Pancreas (tissue), 10 donors: ENCODE measurements around the gene NEDD8. TPM values are rescaled to one million over a fixed set of nuclear protein-coding genes. Genes with fewer than 3 reads are reported as not detected.

Experiments
- ATAC-seq, 4 donors: fragments of 200-7000 bp; cut with Tn5 transposase; one replicate each; pipeline versions ENCODE4 v1.8.0 to v1.9.1; 2020; ENCODE audit warnings: mild to moderate bottlenecking in 4 of 4, moderate library complexity in 4 of 4
- DNase-seq, 6 donors: peaks; one replicate each; pipeline ENCODE4 v3.0.0-alpha.2; 2020
- FAIRE-seq: peaks from 2 replicates; lab custom pipeline; 2012; peaks lifted over from hg19 to GRCh38; lab: Jason Lieb, UNC
- H3K27ac ChIP-seq, 4 donors: fragments of 200-600 bp; sonication (generic); 1 replicate in 3 of 4; 2 replicates in 1 of 4; pipeline versions ENCODE4 v1.5.0 to v1.8.0; 2020
- H3K27me3 ChIP-seq, 4 donors: fragments of 200-600 bp; one replicate each; pipeline ENCODE4 v1.8.0; 2021
- H3K36me3 ChIP-seq, 3 donors: fragments of 200-600 bp; sonication (generic) in 1 of 3; one replicate each; pipeline versions ENCODE4 v1.5.0 to v1.8.0; 2020 to 2021
- H3K4me1 ChIP-seq, 3 donors: fragments of 200-600 bp; one replicate each; pipeline ENCODE4 v1.8.0; 2021
- H3K4me3 ChIP-seq, 4 donors: fragments of 200-600 bp; sonication (generic) in 2 of 4; one replicate each; pipeline versions ENCODE4 v1.5.0 to v1.8.0; 2020 to 2021
- H3K9me3 ChIP-seq, 4 donors: fragments of 200-600 bp; one replicate each; pipeline ENCODE4 v1.8.0; 2021
- CTCF ChIP-seq, 4 donors: fragments of 200-600 bp; sonication (generic) in 3 of 4; IDR thresholded peaks; one replicate each; pipeline versions ENCODE4 v1.5.0 to v1.8.0; 2021; ENCODE audit warnings: antibody characterized with exemption in 4 of 4
- WGBS, 2 donors: extraction: QIAGEN DNeasy Blood & Tissue Kit; methylation state at CpG; one replicate each; pipeline ENCODE4 v1.1.7; 2013; 5-methylcytosine and 5-hydroxymethylcytosine counted together
- intact Hi-C, 3 donors: fragments of 100-400 bp; cut with DNase I; formaldehyde crosslinking; loops; one replicate each; pipeline versions ENCODE4 v1.11.1 to v1.14.2; 2022
- polyA plus RNA-seq, 2 donors: library from polyadenylated mRNA; stranded (reverse); fragments of 200-250 nt; gene quantifications; one replicate each; pipeline ENCODE4 v1.2.3, GENCODE V29; 2013
- total RNA-seq, 6 donors: library from RNA; stranded (reverse); fragmentation: NEBNext Ultra II Directional in 4 of 6; extraction: Animal tissue kit (Norgen Biotek cat#: 25700) in 4 of 6; gene quantifications; one replicate each; pipeline versions ENCODE4 v1.2.1 to v1.2.4, GENCODE V29; 2021 to 2023
- donor health status: healthy with polysubstance abuse.
- donor health status: DM: no; HTN: no; CAD: no; lungs with moderate emphysema.
- donor health status: DM: no; HTN: no; CAD: no.
- donor health status: control.
- donor health status: control.
- donor health status: Bipolar disorder and iron deficiency.
- donor health status: DM: yes; HTN: yes; CAD: no.
- donor health status: DM: no; HTN: no; CAD: no.
- donor health status: DM: no; HTN: no; CAD: no.
- donor health status: DM: yes; HTN: yes; CAD: no.

The NEDD8 gene
- total and polyA plus RNA-seq, 8 donors = 32.5 to 118 (median 55.4) TPM

GRCh38 chr14:24198814-24199524 is 33.2 kb downstream of the NEDD8 start:
- Histone ChIP-seq H3K4me3 (no peak overlapping the region), H3K27me3 (no peaks in the 10 kb centered on the region), H3K36me3 (no peaks in the 10 kb centered on the region), H3K27ac (no peak overlapping the region), H3K4me1 (peaks cover 0 to 26% (median 4%) of the 10 kb centered on the region in 3 donors), H3K9me3 (no peaks in the 10 kb centered on the region)
- WGBS, 2 donors = 85 to 87% methylated on average over 7 of the region's 7 CpGs
- ATAC-seq (no peak), FAIRE-seq (no peak), DNase-seq (no peak)
- no peak for TF ChIP-seq CTCF (IDR thresholded peaks at IDR 0.05)
- intact Hi-C loops = no loop called here

GRCh38 chr14:24197056-24197450 is 35.1 kb downstream of the NEDD8 start:
- Histone ChIP-seq H3K27me3 (no peaks in the 10 kb centered on the region), H3K4me1 (peaks cover 0 to 26% (median 4%) of the 10 kb centered on the region in 3 donors), H3K9me3 (no peaks in the 10 kb centered on the region), H3K27ac (peak overlapping the region in 3 of 4 donors; percentile 94 to 100 (median 99)), H3K4me3 (peak overlapping the region; percentile 59 to 99 (median 96)), H3K36me3 (peaks cover 0 to 6% (median 0%) of the 10 kb centered on the region in 3 donors)
- no peak for TF ChIP-seq CTCF (IDR thresholded peaks at IDR 0.05)
- DNase-seq = no peak
- ATAC-seq = no peak
- intact Hi-C loops = no loop called here
- 41 to 50% methylated on average over 2 of the region's 2 CpGs for WGBS, 2 donors
- no peak for FAIRE-seq

GRCh38 chr14:24196071-24197055 is 35.8 kb downstream of the NEDD8 start:
- WGBS, 2 donors = 13 to 15% methylated on average over 33 of the region's 33 CpGs
- Histone ChIP-seq H3K27me3 (no peaks in the 10 kb centered on the region), H3K4me3 (peak overlapping the region; percentile 59 to 99 (median 96)), H3K9me3 (no peaks in the 10 kb centered on the region), H3K36me3 (peaks cover 0 to 6% (median 0%) of the 10 kb centered on the region in 3 donors), H3K4me1 (peaks cover 0 to 26% (median 4%) of the 10 kb centered on the region in 3 donors), H3K27ac (peak overlapping the region; percentile 94 to 100 (median 99))
- DNase-seq (no peak), FAIRE-seq (no peak), ATAC-seq (peak; percentile 29 to 60 (median 46))
- intact Hi-C loops = no loop called here
- TF ChIP-seq CTCF (IDR thresholded peaks at IDR 0.05) = no peak

- peaks cover 0 to 6% (median 0%) of the 10 kb centered on the region in 3 donors for H3K36me3 ChIP-seq
- 0% methylated on average over 86 to 89 of the region's 89 CpGs for WGBS, 2 donors
- H3K27me3 ChIP-seq = no peaks in the 10 kb centered on the region
- DNase-seq (peak; percentile 88 to 97 (median 90)), FAIRE-seq (no peak), ATAC-seq (peak; percentile 94 to 97 (median 95))
- no peaks in the 10 kb centered on the region for H3K9me3 ChIP-seq
- peaks cover 0 to 26% (median 4%) of the 10 kb centered on the region in 3 donors for H3K4me1 ChIP-seq
- peak within 1 kb of the TSS; percentile 59 to 99 (median 96) for H3K4me3 ChIP-seq
- no peak for TF ChIP-seq CTCF (IDR thresholded peaks at IDR 0.05)
- intact Hi-C loops = no loop called here
- peak within 1 kb of the TSS; percentile 94 to 100 (median 99) for H3K27ac ChIP-seq
Observed at GRCh38 chr14:24195186-24196070, 36.7 kb downstream of the NEDD8 start, which contains the start of gene TM9SF1. TSS of gene TM9SF1 (minus strand) at chr14:24195441. CDS start at chr14:24195019, 422 bp downstream.
